HG03354 (cell line): ENCODE measurements around the gene ADCY9.
"Not testable (repeated sequence)": the region's sequence is repeated elsewhere in the genome, so short reads cannot be mapped to it uniquely, and the experiment has no call there.

Experiments used
- ATAC-seq: cut with Tn5 transposase; IDR thresholded peaks from one replicate; pipeline ENCODE4 v1.9.1; 2021; ENCODE audit warnings: mild to moderate bottlenecking; ENCODE audit not compliant: unreplicated experiment, poor library complexity, severe bottlenecking

The ADCY9 gene

GRCh38 chr16:4077174-4077649, 39.0 kb downstream of the ADCY9 start:
- ATAC-seq, result no peak

GRCh38 chr16:4075534-4075933, 40.7 kb downstream of the ADCY9 start:
- ATAC-seq, result no peak

- ATAC-seq, result not testable (repeated sequence)
These were observed 43.1 kb downstream of the ADCY9 start for GRCh38 chr16:4073150-4073549.

DNA sequence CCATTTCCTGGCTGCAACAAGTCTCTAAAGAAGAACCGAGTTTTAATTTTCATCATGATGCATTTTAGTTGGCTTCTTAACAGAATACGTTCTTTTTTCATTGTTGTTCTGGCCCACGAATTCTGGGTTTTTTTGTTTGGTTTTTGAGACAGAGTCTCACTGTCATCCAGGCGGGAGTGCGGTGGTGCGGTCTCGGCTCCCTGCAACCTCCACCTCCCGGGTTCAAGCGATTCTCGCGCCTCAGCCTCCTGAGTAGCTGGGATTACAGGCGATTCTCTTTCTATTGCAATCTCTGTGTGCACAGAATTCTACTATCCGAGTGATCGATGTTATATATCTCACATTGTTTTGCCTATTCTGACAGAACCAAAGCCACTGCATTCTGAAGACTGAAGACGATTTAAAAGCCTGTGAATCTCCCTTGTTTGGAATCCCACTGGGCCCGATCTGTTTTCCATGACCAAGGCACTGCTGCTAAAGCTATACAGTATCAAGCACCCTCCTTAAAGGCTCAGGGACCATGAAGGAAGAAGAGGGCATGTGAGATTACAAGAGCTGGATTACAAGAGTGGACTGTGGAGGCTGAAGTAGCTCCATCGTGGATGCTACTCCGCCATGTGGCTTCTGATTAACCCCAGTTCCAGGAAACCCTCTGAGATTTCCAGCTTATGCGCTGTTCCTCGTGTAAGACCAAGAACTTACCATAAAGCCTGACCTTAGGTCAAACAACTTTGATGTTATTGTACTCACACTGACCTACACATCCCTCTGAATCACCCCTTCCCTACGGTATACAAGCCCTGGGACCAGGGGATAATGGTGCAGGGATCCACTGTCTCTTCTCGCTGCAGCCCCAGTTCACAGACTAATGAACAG, 44.3 kb downstream of the ADCY9 start:
- ATAC-seq, result no peak

- ATAC-seq, result no peak
These were observed 45.3 kb downstream of the ADCY9 start for GRCh38 chr16:4070936-4071335.

- no peak for ATAC-seq
These were observed 48.8 kb downstream of the ADCY9 start for GRCh38 chr16:4067262-4068001.

GRCh38 chr16:4064950-4065352, 51.3 kb downstream of the ADCY9 start:
- ATAC-seq, result no peak

- ATAC-seq, result no peak
These were observed 53.9 kb downstream of the ADCY9 start for GRCh38 chr16:4062212-4062802.

DNA sequence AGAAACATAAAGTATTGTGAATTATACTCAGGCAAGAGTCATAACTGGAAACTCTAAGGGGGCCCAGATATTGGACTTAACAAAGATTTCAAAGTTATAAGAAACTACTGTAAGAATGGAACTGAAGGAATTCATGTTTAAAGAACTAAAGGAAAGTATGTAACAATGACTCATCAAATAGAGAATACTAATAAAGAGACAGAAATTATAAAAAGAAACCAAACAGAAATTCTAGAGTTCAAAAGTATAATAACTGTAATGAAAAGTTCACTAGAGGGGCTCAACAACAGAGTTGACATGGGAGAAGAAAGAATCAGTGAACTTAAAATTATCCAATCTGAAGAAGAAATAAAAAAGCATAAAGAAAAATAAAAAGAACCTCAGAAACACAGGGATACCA, 55.4 kb downstream of the ADCY9 start:
- no peak for ATAC-seq

DNA sequence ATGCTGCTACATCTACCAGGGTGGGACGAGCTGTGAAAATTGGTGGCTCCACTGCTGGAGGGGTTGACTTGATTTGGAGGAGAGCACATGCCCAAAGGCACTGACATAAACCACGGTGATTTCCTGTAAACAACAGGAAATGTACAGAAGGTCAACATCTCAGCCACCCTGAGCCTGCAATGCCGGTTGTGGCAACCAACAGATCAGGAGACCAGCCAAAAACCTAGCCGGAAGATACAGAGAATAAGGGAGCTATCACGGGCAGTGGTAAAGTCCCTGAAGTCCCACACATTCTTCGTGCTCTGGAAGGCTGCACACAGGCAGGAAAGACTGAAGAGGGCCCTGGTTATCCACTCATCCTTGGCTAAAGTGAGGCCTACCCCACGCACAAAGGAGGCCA, 56.2 kb downstream of the ADCY9 start:
- no peak for ATAC-seq

GRCh38 chr16:4058386-4058785, 57.9 kb downstream of the ADCY9 start:
- ATAC-seq, result no peak

GRCh38 chr16:4057439-4057877, 58.8 kb downstream of the ADCY9 start:
- no peak for ATAC-seq

- ATAC-seq, result no peak
These were observed 59.8 kb downstream of the ADCY9 start for GRCh38 chr16:4056161-4057105.

DNA sequence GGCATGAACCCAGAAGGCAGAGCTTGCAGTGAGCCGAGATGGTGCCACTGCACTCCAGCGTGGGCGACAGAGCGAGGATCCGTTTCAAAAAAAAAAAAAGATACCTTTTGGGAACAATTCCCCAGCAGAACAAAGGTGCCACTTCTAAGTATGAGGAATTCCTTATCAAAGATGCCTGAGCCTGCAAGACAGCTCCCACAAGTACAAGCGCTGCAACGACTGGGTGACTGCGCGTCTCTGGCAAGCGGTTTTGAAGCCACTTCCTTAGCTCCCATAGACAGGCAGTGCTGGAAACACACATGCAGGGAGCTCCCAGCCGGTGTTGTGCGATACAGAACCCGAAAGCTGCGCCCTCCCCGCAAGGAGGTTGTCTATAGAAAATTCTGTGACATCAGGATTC, 60.5 kb downstream of the ADCY9 start:
- no peak for ATAC-seq

DNA sequence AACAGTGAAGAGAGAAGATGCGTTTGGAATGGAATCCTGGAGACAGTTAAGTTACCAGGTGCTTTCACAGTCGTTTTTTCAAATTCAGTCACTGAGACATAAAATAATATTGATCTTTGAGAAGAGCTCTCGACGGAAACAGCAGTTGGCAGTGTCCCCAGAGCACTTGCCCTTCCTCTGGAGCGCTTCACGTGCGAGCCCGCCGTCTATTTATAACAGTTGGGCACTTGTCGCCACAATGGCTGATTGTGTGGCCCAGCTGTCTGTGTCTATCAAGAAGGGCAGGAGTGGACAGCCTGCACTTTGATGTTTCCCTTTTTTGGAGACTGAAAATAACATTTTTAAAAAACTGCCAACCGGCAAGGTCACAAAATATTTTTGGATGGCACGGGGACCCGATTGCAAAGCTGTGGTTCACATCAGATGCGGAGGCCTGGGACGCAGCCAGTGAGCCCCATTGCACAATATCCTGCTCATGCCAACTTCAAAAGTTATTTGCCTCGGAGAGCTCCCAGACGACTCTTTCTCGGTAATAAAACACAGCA, 62.9 kb downstream of the ADCY9 start:
- ATAC-seq, result no peak

DNA sequence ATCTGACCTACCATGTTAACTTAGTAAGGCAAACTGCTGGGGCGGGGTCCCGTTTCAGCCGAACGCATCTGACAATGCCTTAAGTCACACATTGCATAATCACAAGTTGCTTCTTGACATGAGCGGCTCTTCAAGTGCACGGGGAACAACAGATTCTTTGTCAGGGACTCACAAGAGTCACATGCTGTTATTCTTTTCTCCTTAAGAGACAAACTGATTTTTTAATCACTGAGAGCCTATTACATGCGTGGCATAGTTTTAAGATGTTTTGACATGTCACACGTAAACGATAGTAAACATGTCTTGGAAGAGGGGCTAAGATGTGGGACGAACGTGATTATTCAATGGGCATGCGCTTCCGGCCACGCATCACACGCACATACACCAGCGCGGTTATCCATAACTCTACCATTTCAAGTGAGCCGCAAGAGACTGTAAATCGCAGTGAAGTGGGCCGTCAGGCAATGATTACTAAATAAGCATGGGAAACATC, 63.4 kb downstream of the ADCY9 start:
- no peak for ATAC-seq

- ATAC-seq, result no peak
These were observed 64.1 kb downstream of the ADCY9 start for GRCh38 chr16:4052096-4052495.

GRCh38 chr16:4051591-4051990, 64.7 kb downstream of the ADCY9 start:
- ATAC-seq, result no peak

DNA sequence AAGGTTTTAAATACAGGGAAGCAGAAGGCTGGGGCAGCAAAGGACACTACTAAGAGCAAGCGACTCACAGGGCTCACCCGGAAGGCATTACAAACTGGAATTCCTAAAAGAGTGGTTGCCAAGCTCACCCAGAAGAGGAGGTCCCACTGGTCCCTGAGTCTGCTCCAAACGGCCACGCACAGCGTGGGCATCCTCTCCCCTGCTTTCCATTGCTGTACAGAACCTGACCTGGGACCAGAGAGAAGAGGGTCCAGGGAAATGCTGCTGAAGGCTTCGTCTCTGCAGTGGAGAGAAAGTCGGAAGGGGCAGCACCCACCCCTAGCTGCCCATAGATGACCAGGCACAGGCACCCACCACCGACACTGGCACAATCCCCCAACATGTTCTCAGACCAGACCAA, 67.2 kb downstream of the ADCY9 start:
- ATAC-seq, result no peak
